Astrocyte of the spinal cord (primary cell): Measurements from ENCODE around the gene IL1RL2.

ENCODE experiments used
- DNase-seq: peaks from one replicate; pipeline ENCODE4 v3.0.0; 2011; ENCODE audit warnings: low read depth, low spot score
- H3K4me3 ChIP-seq: 2 replicates; pipeline ENCODE4 v1.5.1; 2011; ENCODE audit warnings: low read depth, mild to moderate bottlenecking, low read length, moderate library complexity
- CTCF ChIP-seq: IDR thresholded peaks from 2 replicates; pipeline ENCODE4 v1.5.1; 2012; ENCODE audit warnings: low read depth, mild to moderate bottlenecking, low read length, inconsistent platforms
- in situ Hi-C: cut with HindIII; loops from 2 replicates; pipeline ENCODE4 v1.10.0; 2017; ENCODE audit warnings: low sequenced_read_pairs

Gene IL1RL2

DNA sequence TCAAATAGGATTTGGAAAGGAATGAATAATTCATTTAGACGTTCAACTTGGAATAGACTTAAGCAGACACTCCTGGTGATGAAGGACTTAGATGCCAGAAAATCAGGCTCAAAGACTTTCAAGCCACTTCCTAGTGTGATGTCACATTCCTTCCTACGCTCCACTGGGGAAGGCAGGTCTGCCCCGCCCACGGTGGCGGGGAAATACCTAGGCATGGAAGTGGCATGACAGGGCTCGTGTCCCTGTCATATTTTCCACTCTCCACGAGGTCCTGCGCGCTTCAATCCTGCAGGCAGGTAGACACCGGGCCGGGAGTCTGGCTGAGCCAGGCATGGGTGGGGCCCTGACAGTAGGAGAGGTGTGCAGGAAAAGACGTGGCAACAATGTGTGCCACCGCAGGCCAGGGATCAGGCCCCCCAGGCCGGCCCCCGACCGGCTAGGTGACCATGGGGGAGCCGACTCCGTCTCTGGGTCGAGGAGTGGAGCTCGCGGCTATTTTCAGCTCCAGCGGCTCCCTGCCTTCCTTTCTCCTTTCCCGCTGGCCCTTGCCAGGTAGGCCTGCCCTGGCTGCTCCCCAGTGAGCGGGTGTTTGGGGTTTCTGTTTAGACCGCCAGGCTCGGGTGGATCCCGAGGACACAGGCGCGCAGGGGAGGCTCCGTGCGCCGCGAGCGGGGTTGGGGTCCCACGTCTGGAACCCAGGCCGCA lies at the start of gene IL1RL2:
IL1RL2 (plus strand) TSS at position 233 of the 705 bp plus-strand sequence. CDS start 845 bp downstream, outside the sequence.
- peak within 1 kb of the TSS; percentile 44 for H3K4me3 ChIP-seq
- in situ Hi-C loops: no loop called here
- no peak for DNase-seq
- no peak for TF ChIP-seq CTCF

- in situ Hi-C loops: no loop called here
- DNase-seq: no peak
- H3K4me3 ChIP-seq: no peak overlapping the region
- no peak for TF ChIP-seq CTCF
Measured at GRCh38 chr2:102137138-102137537, 49.7 kb upstream of the IL1RL2 start.

- H3K4me3 ChIP-seq: no peak overlapping the region
- TF ChIP-seq CTCF: no peak
- DNase-seq: no peak
- in situ Hi-C loops: no loop called here
Measured at GRCh38 chr2:102138331-102138730, 48.5 kb upstream of the IL1RL2 start.

GRCh38 chr2:102139851-102140250 lies 47.0 kb upstream of the IL1RL2 start:
- DNase-seq: peak; percentile 82
- in situ Hi-C loops: no loop called here
- no peak for TF ChIP-seq CTCF

DNA sequence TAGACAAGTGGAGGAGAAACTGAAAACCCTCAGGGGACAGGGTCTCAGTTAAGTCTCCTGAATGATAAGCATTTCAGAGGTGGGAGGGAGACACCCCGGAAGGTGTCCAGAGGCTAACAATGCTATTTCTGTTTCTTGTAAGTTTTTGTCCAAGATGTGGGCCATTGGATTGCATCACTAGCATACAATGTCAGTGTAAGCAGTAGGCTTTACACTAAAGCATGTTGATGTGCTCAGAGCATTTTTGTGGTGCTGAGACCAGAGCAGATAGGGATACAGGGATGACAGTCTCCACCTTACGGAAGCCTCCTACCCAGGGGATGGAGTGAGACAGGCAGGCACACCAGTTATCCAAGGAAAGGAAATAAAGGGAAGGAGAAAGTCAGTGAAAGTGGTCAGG lies 46.4 kb upstream of the IL1RL2 start:
- TF ChIP-seq CTCF: no peak
- peak; percentile 41 for DNase-seq
- H3K4me3 ChIP-seq: no peak overlapping the region
- in situ Hi-C loops: no loop called here

More at GRCh38 chr2:102139851-102140250, 47.0 kb upstream of the IL1RL2 start:
- no peak overlapping the region for H3K4me3 ChIP-seq

GRCh38 chr2:102141011-102141943 lies 45.5 kb upstream of the IL1RL2 start:
- DNase-seq: peak; percentile 75
- no peak for TF ChIP-seq CTCF
- in situ Hi-C loops: no loop called here
- no peak overlapping the region for H3K4me3 ChIP-seq
